Fibroblast of the conjunctiva (primary cell): ENCODE data around the gene PTCHD1.

Experiments
- DNase-seq: peaks from one replicate; pipeline ENCODE4 v3.0.0-alpha.2; 2010; ENCODE audit warnings: low read depth

Gene PTCHD1

DNA sequence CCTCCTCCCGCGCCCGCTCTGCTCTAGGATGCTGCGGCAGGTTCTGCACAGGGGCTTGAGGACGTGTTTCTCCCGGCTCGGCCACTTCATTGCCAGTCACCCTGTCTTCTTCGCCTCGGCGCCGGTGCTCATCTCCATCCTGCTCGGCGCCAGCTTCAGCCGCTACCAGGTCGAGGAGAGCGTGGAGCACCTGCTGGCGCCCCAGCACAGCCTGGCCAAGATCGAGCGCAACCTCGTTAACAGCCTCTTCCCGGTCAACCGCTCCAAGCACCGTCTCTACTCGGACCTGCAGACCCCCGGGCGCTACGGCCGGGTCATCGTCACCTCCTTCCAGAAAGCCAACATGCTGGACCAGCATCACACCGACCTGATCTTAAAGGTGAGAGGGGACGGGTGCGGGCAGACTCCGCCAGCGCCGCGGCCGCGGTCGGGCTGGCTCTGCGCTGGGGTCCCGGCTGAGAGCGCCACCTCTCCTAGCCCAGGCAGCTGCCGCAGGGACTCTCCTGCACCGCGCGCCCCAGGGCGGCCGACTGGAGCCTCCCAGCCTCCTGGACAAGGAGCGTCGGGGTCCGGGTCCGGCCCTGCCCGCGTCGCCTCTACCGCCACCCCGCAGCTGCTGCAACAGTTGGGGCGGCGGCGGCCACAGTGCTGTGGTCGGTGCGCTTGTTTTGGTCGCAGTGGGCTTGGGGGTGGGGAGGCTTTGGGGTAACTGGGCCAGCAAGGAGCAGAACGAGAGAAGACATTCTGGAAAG lies at the start of gene PTCHD1:
Gene PTCHD1 (plus strand): TSS at position 2 of the 752 bp plus-strand sequence. CDS start 27 bp downstream, at position 29.
- no peak for DNase-seq

DNA sequence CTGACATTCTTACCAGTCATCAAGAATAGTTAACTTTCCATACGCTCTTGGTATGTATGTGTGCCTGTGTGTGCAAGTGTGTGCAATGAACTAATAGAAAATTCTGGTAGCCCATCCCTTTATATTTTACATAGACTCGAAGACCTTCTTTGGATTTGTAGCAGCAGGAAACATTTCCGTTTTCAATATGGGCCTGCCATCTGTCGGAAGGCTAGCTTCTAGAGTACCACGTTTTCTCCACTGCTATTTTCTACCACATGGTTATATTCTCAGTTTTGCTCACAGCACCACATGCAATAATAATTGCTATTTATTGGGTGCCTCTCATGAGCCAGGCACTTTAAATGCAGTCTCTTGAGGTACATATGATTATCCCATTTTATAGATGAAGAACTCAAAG lies 47.9 kb upstream of the PTCHD1 start:
- no peak for DNase-seq

DNA sequence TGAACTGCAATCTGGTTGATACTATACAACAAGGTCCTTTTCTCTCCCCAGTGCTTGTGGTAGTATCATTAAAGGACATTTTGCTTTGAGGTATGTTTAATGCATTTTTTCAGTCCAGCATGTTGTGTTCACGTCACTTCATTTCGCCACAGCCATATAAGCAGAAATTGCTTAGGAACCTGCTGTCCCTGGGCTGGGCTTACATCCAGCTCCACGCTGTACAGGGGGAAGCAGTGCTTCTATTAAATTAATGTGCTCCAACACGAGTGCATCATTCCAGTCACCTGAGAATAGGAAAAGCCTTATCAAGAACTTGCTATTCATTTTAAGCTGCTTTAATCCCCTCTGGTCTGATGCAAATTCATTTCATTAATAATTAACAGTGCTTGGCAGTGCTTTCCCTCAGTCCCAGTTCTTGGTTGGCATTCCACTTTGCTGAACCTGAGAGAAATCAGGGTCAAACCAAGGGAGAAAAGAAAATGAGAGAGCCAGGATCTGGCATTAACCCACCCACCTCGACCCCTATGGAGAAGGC lies 47.4 kb upstream of the PTCHD1 start:
- no peak for DNase-seq

DNA sequence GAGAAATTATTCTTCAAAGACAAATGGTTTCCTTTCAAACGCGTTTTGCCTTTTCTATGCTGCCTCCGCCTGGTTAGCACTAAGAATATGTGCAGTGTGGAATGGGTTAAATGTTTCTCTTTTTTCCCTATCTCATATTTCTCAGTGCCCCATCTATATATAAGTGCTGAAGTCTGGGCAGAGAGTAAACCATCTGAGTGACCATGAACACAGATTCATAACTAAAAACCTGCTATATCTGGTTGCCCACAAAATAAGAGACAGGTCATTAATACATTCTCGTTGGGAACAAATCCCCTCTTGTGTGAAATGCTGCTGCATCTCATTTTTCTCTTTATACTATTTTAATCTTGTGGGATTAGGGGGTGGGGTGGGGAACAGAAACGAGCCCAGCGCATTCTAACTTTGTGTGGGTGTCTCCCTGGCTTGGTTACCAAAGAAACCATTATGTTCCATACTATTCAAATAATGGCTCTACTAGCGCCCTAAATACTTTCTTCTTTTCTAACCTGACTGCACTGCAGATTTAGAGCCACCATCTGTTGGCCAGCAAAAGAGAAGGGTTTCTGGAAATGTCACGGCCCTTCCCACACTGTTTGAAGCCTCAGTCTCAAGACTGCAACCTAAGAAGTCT lies 42.2 kb upstream of the PTCHD1 start:
- no peak for DNase-seq

DNA sequence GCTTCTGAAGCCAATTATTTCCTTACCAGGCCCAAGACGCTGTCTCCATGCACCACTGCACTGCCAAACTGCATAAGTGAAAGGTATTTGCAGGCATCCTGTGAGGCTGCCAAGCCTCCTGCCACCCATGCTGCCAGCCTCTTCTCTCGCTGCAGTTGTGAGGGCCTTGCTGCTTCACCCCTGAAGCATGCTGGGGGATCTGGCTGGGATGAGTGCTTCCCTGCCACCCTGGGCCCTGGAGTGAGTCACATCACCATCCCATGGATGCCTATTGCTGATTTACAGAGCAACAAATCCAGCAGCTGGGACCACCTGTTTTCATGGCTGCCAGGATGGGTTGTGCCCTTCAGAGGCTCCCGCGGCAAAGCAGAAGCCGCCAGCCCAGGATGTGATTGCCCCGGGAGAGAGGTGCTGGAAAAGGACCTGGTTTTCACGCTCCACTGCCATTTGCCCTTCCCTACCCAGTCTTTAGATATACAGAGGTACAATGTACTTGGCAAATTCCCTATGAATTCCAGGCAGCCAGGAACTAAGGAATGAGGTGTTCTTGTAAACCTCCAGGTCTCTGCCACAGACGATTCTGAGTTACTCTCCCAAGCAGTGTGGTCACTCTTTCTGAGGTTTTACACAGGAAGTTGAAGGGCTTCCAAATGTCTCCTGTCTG lies 41.5 kb upstream of the PTCHD1 start:
- no peak for DNase-seq

DNA sequence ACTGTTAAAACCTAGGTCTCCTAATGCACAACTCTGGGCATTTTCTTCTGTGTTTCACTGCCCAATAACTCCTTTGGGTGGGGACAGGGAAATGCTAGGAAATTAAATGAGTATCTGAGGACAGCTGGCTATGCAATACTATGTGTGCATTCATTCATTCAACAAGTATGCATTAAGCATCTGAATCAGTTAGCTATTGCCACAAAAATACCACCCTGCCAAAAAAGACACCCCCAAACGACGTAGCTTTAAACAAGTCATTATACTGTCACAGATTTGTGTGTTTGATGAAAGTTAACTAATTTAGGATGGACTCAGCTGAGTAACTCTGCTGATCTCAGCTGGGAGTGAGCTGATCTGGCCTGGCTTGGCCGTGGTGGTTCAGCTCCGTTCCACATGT lies 29.8 kb upstream of the PTCHD1 start:
- no peak for DNase-seq

DNA sequence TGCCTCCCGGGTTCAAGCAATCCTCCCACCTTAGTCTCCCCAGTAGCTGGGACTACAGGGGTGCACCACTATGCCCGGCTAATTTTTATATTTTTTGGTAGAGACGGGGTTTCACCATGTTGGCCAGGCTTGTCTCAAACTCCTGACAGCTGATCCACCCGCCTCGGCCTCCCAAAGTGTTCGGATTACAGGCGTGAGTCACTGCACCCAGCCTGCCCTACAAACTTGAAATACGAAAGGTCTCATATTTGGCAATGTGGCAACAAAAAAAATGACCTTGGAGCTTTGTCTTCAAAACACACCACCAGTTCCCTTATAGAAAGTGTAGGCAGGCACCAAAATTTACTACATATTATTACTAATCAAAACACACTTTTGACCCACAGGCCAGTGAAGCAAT lies 22.9 kb upstream of the PTCHD1 start:
- DNase-seq: no peak

DNA sequence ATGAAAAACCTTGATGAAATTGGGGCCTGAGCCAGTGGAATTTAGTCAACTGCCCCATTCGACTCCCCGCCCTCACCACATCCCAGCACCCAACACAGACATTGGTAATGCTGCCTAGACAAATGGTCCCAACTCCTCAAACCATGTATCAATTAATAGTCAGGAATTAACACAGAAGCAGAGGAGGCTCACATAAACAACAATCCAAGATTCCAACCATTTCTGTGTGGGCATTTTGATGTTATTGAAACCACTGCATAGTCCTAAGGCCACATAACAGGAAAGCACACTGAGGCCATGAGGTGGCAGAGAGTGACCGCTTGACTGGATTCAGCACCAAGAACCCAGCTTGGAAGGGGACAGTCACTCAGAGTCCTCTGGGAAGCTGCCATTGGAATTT lies 22.5 kb upstream of the PTCHD1 start:
- no peak for DNase-seq

DNA sequence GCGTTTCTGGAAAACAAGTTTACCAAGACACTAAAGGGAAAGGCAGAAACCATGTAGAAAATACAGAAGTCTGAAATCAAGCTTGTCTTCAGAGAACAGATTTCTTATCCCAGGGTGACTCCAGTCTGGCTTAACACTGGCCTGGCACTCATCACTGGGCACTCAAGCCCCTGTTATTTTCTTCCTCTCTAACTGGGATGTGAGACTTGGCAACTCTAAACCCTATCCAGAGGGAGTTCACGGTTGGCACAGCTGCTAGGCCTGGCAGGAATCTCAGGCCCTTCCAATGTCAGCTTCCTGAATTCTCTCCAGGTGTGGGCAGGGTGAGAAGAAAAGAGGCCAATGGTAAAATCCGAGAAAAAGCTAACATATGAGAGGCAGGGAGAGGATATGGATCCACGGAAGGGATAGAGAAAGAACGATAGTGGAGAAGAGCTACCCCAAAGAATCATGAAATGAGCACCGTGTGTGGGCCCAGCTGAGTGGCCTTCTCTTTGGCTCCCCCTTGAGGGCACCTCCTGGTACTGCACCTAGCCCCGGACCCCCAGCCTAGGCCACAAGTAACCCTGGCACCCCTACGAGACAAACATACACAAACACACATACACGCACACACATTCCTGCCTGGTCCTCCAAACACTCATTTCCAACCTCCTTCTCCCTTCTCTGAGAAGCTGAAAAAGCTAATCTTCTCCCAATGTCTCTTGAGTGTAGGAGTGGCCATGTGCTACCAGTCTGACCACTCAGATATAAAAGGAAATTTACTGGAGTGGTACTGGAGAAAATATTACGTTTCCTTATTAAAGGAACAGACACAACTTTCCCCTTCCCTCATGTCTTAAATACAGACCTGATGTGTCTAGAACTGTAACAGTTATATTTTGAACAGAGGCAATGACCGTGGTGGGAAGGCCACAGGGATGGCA lies 16.6 kb upstream of the PTCHD1 start:
- no peak for DNase-seq

DNA sequence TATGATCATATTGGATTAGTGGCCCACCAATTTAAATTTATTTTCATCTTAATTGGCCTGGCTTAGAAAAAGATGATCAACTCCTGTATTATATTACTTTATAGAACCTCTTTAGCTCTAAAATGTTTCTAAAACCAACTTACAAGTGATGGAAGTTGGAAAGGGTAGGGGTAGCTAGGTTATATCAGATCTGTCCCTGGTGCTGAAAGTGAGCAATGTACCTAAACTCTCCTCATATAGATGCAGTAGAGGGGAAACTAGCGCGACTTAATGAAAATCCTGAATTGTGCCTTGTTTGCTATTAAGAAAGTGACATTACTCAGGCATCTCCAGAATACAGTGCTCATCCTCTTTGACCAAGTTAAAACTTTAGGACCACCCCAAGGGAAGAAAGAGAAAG lies 7.5 kb upstream of the PTCHD1 start:
- no peak for DNase-seq

DNA sequence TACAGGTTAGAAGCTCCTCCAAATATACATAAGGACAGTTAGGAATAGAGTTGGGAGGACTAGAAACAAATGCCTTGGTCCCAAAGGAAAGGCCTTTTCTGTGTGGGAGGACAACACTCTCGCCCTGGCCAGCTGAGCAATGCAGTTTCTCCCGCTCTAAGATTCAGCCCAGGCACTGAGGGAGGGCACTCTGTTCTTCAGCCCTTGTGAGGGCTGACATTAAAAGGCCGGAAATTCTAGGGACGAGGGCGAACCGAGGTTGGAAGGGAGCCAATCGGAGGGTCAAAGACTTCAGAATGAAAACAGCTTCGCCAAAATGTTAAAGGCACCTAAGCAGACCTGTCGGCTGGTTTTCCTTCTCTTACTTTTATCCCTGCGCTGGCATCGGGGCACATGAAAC lies 2.9 kb upstream of the PTCHD1 start:
- DNase-seq: no peak

DNA sequence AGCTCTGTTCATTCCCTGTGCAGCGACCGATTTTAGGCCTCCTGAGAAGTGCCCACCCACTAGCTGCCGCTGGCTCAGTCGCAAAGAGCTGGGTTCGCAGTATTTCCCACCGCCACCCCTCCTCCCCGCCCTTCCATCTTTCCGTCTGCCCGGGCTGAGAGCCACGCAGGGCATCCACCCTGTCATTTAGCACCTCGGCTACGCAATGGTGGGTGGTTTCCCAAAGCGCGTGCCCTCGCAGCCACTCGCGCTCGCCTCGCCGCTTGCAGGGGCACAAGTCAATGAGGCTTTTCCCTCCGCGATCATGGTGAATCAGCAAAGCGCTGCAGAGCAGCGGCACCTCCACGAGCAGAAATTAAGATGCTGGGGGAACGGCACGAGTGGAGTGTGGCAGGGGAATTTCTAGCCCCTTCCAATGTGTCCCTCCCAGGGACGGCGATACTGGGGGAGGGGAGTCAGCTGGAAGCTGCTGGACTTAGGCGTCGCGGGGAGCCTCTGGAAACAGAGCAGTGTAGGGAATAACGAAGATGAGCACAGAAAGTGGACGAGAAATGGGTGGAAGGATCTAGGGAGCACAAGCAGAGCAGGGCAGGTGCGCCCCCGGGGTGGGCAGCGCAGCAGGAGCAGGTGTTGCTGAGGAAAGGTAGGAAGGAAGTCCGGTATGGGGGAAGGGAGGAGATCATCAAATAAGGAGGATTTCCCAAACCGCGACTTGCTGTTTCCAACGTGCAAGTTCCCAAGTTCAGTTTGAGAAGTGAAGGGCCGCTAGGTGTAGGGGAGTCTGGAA lies 2.4 kb upstream of the PTCHD1 start:
- DNase-seq: no peak

DNA sequence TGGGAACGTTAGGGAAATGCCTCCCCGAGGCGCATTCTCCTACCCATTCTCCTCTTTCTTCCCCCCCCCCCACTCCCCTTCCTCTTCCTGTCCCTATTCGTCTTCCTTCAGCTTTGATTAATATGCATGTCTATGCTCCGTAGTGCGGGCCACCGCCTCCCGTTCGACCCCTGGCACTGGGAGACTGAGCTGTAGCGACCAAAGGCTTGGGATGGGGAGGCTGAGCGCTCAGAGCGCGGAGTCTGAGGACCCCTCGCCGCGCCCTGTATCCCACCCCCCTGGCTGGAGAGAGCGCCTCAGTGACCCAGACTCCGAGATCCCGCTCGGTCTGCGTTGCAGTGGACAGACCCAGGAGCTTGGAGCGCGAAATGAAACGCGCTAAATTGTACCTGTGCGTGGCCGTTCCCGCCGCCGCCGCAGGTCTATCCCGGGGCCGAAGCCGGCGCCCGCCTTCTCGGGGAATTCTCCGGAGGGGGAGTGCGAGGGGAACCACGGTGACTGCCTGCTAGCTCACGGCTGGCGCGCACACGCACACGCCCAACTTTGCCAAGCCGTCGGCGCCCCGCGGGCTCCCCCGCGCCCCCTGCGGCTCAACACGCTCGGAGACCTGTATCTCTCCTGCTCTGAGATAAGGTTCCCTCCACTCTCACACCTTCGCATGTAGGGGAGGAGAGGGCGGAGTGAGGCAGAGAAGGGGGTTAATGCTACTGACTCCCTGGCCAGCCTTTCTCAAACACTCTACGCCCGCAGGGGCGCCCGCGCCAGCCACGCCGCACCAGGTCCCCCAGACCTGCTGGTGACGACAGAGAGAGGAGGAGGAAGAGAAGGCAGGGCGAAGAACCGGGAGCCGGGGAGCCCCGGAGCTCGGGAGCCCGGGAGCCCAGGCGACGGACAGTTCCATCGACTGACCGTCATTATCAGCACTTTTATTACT lies 1.5 kb upstream of the PTCHD1 start:
- DNase-seq: no peak

DNA sequence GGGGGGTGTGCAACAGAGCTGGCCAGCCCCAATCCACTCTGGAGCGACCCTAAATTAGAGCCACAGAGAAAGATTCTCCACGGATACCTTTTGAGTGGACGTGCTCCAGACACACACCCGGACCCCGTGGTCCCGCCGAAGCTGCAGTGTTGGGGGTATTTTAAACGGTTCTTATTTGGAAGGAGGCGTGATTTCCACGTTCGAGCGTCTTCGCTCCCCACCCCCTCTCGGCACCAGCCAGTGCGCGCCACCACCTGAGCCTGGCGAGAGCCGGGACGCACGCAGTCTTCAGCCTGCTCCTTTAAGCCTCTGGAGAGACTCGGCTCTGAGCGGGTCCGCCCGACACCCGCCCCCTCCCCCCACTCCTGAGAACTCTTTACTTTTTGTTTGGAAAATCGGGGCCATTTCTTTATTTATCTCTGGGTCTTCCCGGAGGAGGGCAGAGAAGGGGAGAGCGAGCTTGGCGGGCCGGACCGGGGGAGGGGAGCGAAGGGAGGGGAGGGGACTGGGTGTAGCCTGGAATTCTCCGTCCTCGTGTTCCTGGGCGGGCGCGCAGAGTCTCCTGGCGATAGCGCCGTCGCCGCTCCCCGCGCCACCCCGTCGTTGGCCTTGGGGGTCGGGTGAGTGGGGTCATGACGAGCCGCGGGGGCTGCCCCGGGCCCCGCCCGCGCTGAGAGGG lies 668 bp upstream of the PTCHD1 start:
- no peak for DNase-seq

DNA sequence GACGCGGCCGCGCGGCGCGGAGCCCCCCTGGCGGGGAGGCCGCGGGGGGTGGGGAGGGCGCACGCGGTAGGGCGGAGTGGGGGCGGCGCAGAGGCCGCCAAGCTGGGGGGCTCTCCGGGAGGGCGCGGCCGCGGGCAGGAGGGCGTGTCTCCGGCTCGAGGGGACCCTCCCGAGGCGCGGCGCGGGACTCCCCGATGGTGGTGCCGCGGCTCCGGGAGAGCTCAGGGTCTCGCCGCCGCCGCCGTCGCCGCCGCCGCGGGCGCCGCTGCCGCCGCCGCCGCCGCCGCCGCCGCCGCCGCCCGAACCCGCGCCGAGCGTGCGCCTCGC lies 165 bp upstream of the PTCHD1 start:
- no peak for DNase-seq

DNA sequence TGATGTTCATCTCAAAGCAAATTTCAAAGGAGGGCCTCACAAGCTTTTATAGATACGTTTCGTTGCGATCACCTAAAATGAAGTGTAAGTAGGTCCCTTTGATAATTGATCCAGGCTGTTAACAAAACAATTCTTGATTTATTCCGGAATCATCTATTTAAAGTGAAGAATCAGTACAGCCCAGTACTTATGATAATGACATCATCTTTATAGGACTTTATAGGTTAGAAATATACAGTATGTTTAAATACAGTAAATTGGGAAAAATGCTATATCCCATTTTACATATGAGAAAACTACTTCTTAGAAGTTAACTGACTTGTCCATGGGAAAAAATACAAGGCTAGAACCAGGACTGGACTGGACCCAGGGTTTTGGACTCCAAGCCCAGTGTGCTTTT lies 3.7 kb downstream of the PTCHD1 start:
- no peak for DNase-seq

DNA sequence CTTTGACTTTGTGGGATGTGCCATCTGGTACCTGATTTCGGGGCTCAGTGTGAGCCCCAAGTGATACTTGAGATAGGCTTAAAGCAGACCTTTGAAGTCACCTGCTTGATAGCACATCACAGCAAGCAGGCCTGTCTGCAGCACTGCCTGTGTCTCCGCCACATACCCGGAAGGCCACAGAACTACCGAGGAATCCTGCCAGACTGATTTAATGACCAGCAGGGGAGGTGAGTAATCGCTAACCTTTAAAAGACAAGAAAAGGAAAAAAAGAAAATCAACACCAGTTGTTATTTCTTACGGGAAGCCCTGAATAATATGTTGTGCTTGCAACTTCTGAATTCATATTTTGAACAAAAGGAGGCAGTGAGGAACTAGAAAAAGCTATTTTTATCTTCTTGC lies 6.8 kb downstream of the PTCHD1 start:
- no peak for DNase-seq

DNA sequence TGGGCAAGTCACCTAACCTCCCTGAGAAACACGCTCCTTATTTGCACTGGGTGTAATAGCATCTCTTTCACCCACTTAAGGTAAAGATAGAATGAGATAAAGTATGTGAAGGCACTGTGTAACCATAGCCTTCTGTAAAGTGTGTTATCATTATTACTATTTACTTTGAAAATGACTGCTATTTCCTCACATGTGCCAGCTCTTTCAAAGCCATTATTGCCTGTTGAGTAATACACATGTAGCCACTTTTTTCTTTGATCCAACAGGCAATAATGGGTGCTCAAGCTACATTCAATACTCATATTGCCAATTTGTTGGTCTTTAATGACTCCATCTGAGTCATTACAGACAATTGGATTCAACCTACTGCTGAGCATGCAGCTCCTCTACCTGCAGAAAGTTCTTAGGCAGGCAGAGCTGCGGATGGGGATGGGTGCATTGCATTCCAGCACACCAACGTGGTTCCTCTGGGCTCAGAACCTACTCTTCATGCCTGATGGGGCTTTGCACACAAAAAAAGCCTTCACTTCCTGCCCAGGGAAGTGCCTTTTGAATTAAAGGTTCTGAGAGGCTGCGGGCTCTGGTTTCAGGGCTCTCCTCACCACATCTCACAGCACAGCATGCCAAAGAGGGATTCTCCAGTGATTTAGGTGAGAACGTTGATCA lies 9.7 kb downstream of the PTCHD1 start:
- DNase-seq: no peak

DNA sequence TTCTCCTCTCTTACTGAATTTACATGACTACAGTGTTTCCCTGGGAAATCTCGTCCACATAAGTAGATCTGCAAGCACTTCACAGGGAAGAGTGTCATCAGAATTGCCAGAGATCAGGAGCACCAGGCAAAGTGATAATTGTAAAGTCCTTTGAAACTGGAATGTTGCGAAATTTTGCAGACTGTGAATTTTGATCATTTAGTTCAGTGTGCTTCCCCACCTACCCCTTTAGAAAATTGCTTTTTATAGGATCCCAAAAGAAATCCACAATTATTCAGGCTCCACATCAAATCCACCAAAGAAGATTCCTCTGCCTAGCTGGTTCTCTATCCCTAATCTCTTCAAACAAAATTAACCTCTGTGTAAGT lies 10.2 kb downstream of the PTCHD1 start:
- DNase-seq: no peak
